Naive B cell (primary cell): ENCODE data around the gene MRPL50. TPM values are rescaled to one million over a fixed set of nuclear protein-coding genes. Genes with fewer than 3 reads are reported as not detected.
"Not testable (repeated sequence)": the region's sequence is repeated elsewhere in the genome, so short reads cannot be mapped to it uniquely, and the experiment has no call there.

Experiments used
- ATAC-seq, 2 donors: fragments of 150-1000 bp; cut with Tn5 transposase; 2 replicates each; pipeline ENCODE4 v1.10.0; 2021; ENCODE audit warnings: low read depth in 2 of 2, mild to moderate bottlenecking in 2 of 2, moderate library complexity in 2 of 2
- DNase-seq: peaks from one replicate; pipeline ENCODE4 v3.0.0; 2022
- H3K27ac Mint-ChIP-seq, 6 donors: one replicate each; pipeline ENCODE4 v1.8.0; 2020 to 2022; ENCODE audit warnings: mild to moderate bottlenecking in 6 of 6, mixed read lengths in 6 of 6, moderate library complexity in 5 of 6, inconsistent platforms in 2 of 6
- H3K27me3 Mint-ChIP-seq, 3 donors: one replicate each; pipeline ENCODE4 v1.8.0; 2021 to 2022; ENCODE audit warnings: mixed read lengths in 3 of 3, mild to moderate bottlenecking in 1 of 3
- H3K36me3 Mint-ChIP-seq, 2 donors: one replicate each; pipeline ENCODE4 v1.8.0; 2020 to 2022; ENCODE audit warnings: mixed read lengths in 2 of 2, inconsistent platforms in 1 of 2, mild to moderate bottlenecking in 1 of 2
- H3K4me1 Mint-ChIP-seq, 3 donors: one replicate each; pipeline ENCODE4 v1.8.0; 2020 to 2022; ENCODE audit warnings: mixed read lengths in 3 of 3, inconsistent platforms in 1 of 3, mild to moderate bottlenecking in 1 of 3, moderate library complexity in 1 of 3
- H3K4me3 Mint-ChIP-seq, 8 donors: one replicate each; pipeline ENCODE4 v1.8.0; 2020 to 2022; ENCODE audit warnings: mild to moderate bottlenecking in 8 of 8, mixed read lengths in 8 of 8, moderate library complexity in 8 of 8, inconsistent platforms in 2 of 8
- H3K9me3 Mint-ChIP-seq, 7 donors: one replicate each; pipeline ENCODE4 v1.8.0; 2020 to 2022; ENCODE audit warnings: mixed read lengths in 7 of 7, mild to moderate bottlenecking in 5 of 7, inconsistent platforms in 2 of 7, moderate library complexity in 1 of 7
- polyA plus RNA-seq, 6 donors: library from polyadenylated mRNA; unstranded; fragments of 300-500 nt; fragmentation: Illumina TruSeq; gene quantifications; one replicate each; pipeline ENCODE4 v1.2.3, GENCODE V29; 2021; ENCODE audit warnings: low read depth in 6 of 6

MRPL50 gene
- polyA plus RNA-seq, 6 donors from 2014 or later = 9.2 to 15.0 (median 12.5) TPM

- no peak overlapping the region for H3K27ac Mint-ChIP-seq
- no peak for ATAC-seq
- no peaks in the 10 kb centered on the region for H3K27me3 Mint-ChIP-seq
- H3K4me3 Mint-ChIP-seq = no peak overlapping the region
- peaks cover 61 to 80% of the 10 kb centered on the region in 2 donors for H3K36me3 Mint-ChIP-seq
- peaks cover 0 to 8% (median 3%) of the 10 kb centered on the region in 3 donors for H3K4me1 Mint-ChIP-seq
- peaks cover 27 to 88% (median 78%) of the 10 kb centered on the region in 7 donors for H3K9me3 Mint-ChIP-seq
- no peak for DNase-seq
Observed at GRCh38 chr9:101408374-101409078, 10.1 kb upstream of the MRPL50 start.

GRCh38 chr9:101403516-101404285 lies 5.3 kb upstream of the MRPL50 start:
- Mint-ChIP-seq H3K4me3 (no peak overlapping the region), H3K36me3 (peaks cover 77 to 85% of the 10 kb centered on the region in 2 donors), H3K27ac (peak overlapping the region in 2 of 6 donors; percentile 10 to 72), H3K27me3 (no peaks in the 10 kb centered on the region), H3K9me3 (peaks cover 17 to 48% (median 41%) of the 10 kb centered on the region in 7 donors), H3K4me1 (peaks cover 21 to 37% (median 37%) of the 10 kb centered on the region in 3 donors)
- ATAC-seq (no peak), DNase-seq (no peak)

- H3K4me1 Mint-ChIP-seq = peaks cover 44 to 67% (median 62%) of the 10 kb centered on the region in 3 donors
- no peak for ATAC-seq
- no peaks in the 10 kb centered on the region for H3K27me3 Mint-ChIP-seq
- H3K27ac Mint-ChIP-seq = peak overlapping the region in 3 of 6 donors; percentile 17 to 100 (median 67)
- H3K4me3 Mint-ChIP-seq = peak overlapping the region; percentile 75 to 100 (median 92)
- DNase-seq = no peak
- H3K9me3 Mint-ChIP-seq = peaks cover 2 to 14% (median 8%) of the 10 kb centered on the region in 7 donors
- H3K36me3 Mint-ChIP-seq = peaks cover 49 to 54% of the 10 kb centered on the region in 2 donors
Observed at GRCh38 chr9:101400120-101400519, 1.7 kb upstream of the MRPL50 start.

- peak overlapping the region in 5 of 6 donors; percentile 17 to 100 (median 100) for H3K27ac Mint-ChIP-seq
Observed at GRCh38 chr9:101399643-101399970, 1.2 kb upstream of the MRPL50 start.

DNA sequence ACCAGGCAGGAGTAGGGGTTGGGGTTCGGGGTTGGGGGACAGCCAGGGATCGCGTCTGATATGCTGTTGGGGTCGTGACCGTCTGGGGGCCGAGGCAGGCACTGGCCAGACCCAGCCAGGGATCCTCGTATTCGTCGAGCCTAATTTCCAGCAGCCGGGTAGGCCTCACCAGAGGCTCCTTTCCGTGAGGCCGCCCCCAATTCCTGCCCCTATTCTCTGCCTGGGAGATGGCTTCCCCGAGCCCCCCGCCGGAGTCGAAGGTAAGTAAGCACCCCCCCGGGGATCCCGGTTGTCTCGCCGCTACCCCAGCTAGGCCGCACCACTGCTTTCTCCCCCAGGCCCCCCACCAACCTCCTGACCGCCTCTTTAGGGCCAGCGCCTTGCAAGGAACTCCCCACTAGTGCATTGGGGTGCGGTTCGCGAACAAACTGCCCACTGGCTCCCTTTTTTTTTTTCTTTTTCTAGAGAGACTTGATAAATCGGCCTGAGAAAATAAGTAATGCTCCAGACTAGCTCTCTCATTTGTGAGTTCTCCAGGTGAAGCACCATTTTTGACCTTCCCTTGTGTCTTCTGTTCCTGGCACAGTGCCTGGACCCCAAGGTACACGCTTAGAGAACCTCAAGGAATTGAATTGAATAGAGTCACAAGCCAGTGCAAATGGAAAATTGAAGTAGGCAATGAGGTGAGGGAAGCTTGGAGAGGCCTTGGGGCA lies 668 bp upstream of the MRPL50 start:
- H3K36me3 Mint-ChIP-seq = peaks cover 39 to 54% of the 10 kb centered on the region in 2 donors
- peaks cover 0 to 8% (median 4%) of the 10 kb centered on the region in 7 donors for H3K9me3 Mint-ChIP-seq
- DNase-seq = no peak
- peak overlapping the region; percentile 98 to 100 (median 100) for H3K27ac Mint-ChIP-seq
- ATAC-seq = peak; percentile 0 to 1
- no peaks in the 10 kb centered on the region for H3K27me3 Mint-ChIP-seq
- peaks cover 54 to 76% (median 72%) of the 10 kb centered on the region in 3 donors for H3K4me1 Mint-ChIP-seq
- peak overlapping the region; percentile 94 to 100 (median 98) for H3K4me3 Mint-ChIP-seq

More at GRCh38 chr9:101399643-101399970, 1.2 kb upstream of the MRPL50 start:
- H3K4me1 Mint-ChIP-seq = peaks cover 49 to 72% (median 67%) of the 10 kb centered on the region in 3 donors
- ATAC-seq (no peak), DNase-seq (no peak)
- peaks cover 0 to 9% (median 4%) of the 10 kb centered on the region in 7 donors for H3K9me3 Mint-ChIP-seq
- H3K4me3 Mint-ChIP-seq = peak overlapping the region; percentile 94 to 100 (median 98)
- H3K36me3 Mint-ChIP-seq = peaks cover 44 to 54% of the 10 kb centered on the region in 2 donors
- H3K27me3 Mint-ChIP-seq = no peaks in the 10 kb centered on the region

GRCh38 chr9:101397746-101398067 lies 711 bp downstream of the MRPL50 start:
- ATAC-seq = no peak
- H3K4me3 Mint-ChIP-seq = peak overlapping the region; percentile 94 to 100 (median 98)
- no peaks in the 10 kb centered on the region for H3K27me3 Mint-ChIP-seq
- peaks cover 62 to 73% (median 66%) of the 10 kb centered on the region in 3 donors for H3K4me1 Mint-ChIP-seq
- H3K27ac Mint-ChIP-seq = peak overlapping the region; percentile 98 to 100 (median 100)
- H3K36me3 Mint-ChIP-seq = peaks cover 30 to 48% of the 10 kb centered on the region in 2 donors
- DNase-seq = no peak
- H3K9me3 Mint-ChIP-seq = peaks cover 0 to 5% (median 0%) of the 10 kb centered on the region in 7 donors

GRCh38 chr9:101394687-101395086 lies 3.7 kb downstream of the MRPL50 start:
- no peak for DNase-seq
- ATAC-seq = no peak
- Mint-ChIP-seq H3K36me3 (peaks cover 26 to 39% of the 10 kb centered on the region in 2 donors), H3K9me3 (peaks cover 0 to 9% (median 0%) of the 10 kb centered on the region in 7 donors), H3K27me3 (no peaks in the 10 kb centered on the region), H3K4me1 (peaks cover 62% of the 10 kb centered on the region in 3 donors), H3K4me3 (peak overlapping the region in 2 of 8 donors; percentile 41), H3K27ac (peak overlapping the region in 2 of 6 donors; percentile 5 to 12)

- H3K27ac Mint-ChIP-seq = no peak overlapping the region
- peaks cover 26 to 39% of the 10 kb centered on the region in 2 donors for H3K36me3 Mint-ChIP-seq
- no peak for ATAC-seq
- no peaks in the 10 kb centered on the region for H3K27me3 Mint-ChIP-seq
- peaks cover 52 to 62% (median 53%) of the 10 kb centered on the region in 3 donors for H3K4me1 Mint-ChIP-seq
- no peak for DNase-seq
- H3K9me3 Mint-ChIP-seq = peaks cover 0 to 9% (median 0%) of the 10 kb centered on the region in 7 donors
- H3K4me3 Mint-ChIP-seq = no peak overlapping the region
Observed at GRCh38 chr9:101393135-101393534, 5.3 kb downstream of the MRPL50 start.

DNA sequence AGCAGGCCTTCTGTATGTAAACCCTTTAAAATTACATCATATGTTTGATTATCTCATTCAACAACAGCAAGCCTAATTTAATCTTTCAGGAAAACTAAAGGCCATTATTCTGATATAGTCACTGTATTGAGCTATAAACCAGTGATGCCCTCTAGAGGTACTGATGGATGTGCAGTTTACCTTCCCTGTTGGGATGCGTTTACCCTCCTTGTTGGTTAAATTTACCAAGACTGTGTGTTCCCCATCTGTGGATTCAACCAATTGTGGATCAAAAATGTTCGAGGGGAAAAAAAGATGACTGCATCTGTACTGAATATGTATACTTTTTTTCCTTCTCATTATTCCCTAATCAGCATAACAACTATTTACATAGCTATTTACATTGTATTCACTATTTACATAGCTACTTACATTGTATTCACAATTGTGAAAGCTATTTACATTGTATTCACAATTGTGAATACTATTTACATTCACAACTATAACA lies 9.9 kb downstream of the MRPL50 start:
- Mint-ChIP-seq H3K4me1 (peaks cover 19 to 25% (median 24%) of the 10 kb centered on the region in 3 donors), H3K9me3 (peaks cover 4 to 16% (median 11%) of the 10 kb centered on the region in 7 donors), H3K36me3 (peaks cover 21 to 35% of the 10 kb centered on the region in 2 donors), H3K4me3 (no peak overlapping the region), H3K27me3 (no peaks in the 10 kb centered on the region), H3K27ac (peak overlapping the region in 2 of 6 donors; percentile 51 to 52)
- DNase-seq = no peak
- no peak for ATAC-seq

DNA sequence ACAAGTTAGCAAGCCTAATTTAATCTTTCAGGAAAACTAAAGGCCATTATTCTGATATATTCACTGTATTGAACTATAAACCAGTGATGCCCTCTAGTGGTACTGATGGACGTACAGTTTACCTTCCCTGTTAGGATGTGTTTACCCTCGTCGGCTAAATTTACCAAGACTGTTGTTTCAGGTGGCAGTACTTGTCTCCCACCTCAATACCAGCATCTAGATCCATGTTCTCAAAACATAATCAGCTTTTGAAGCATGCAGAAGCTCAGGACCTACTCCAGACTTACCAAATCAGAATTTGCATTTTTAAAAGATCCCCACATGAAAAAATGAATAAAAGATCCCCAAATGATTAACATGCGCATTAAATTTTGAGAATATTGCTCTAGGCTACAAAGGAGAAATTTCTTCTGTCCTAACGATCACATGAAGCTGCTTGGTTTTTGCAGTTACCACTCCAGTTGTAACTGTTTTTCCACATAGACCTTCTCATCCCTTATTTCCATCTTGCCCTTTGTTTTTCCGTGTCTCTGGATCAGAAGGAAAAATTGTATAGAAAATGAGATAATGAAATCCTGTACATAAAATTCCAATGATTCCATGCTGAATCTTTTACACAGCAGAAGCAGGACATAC lies 10.4 kb downstream of the MRPL50 start:
- H3K9me3 Mint-ChIP-seq = peaks cover 4 to 15% (median 9%) of the 10 kb centered on the region in 7 donors
- H3K27ac Mint-ChIP-seq = peak overlapping the region in 3 of 6 donors; percentile 6 to 56 (median 51)
- H3K4me1 Mint-ChIP-seq = peaks cover 17 to 23% (median 22%) of the 10 kb centered on the region in 3 donors
- H3K4me3 Mint-ChIP-seq = no peak overlapping the region
- H3K36me3 Mint-ChIP-seq = peaks cover 19 to 33% of the 10 kb centered on the region in 2 donors
- no peaks in the 10 kb centered on the region for H3K27me3 Mint-ChIP-seq
- DNase-seq (peak; percentile 10), ATAC-seq (peak; percentile 68)

GRCh38 chr9:101384873-101385536 lies 13.4 kb downstream of the MRPL50 start, which contains the start of gene BAAT:
BAAT (minus strand) TSS chr9:101385006; CDS start chr9:101371404, 13,602 bp downstream.
- not testable (repeated sequence) for H3K27ac Mint-ChIP-seq, H3K27me3 Mint-ChIP-seq, DNase-seq, H3K4me1 Mint-ChIP-seq, ATAC-seq
- peak within 1 kb of the TSS in 1 of 8 donors; percentile 13 for H3K4me3 Mint-ChIP-seq
- H3K36me3 Mint-ChIP-seq = peaks cover 0 to 14% of the 10 kb centered on the region in 2 donors
- peaks cover 4 to 15% (median 6%) of the 10 kb centered on the region in 7 donors for H3K9me3 Mint-ChIP-seq

- DNase-seq (no peak), ATAC-seq (no peak)
- no peaks in the 10 kb centered on the region for H3K4me1 Mint-ChIP-seq
- H3K4me3 Mint-ChIP-seq = no peak overlapping the region
- peaks cover 4 to 19% (median 8%) of the 10 kb centered on the region in 7 donors for H3K9me3 Mint-ChIP-seq
- H3K36me3 Mint-ChIP-seq = peaks cover 0 to 14% of the 10 kb centered on the region in 2 donors
- no peak overlapping the region for H3K27ac Mint-ChIP-seq
- peaks cover 0 to 5% (median 0%) of the 10 kb centered on the region in 3 donors for H3K27me3 Mint-ChIP-seq
Observed at GRCh38 chr9:101383361-101383760, 15.1 kb downstream of the MRPL50 start.
